Measurements from ENCODE around the gene TACR1. TPM values are rescaled to one million over a fixed set of nuclear protein-coding genes. Genes with fewer than 3 reads are reported as not detected.

Gene TACR1
- total and polyA plus RNA-seq, 2 experiments from 2014 or later, result 0.13 to 0.19 TPM

GRCh38 chr2:75108937-75109482, 90.3 kb downstream of the TACR1 start:
- Histone ChIP-seq H3K4me2 (no peak overlapping the region), H2AFZ (no peak overlapping the region), H3K36me3 (replicated peaks; ENCODE audit: insufficient read depth, low read depth) (no peaks in the 10 kb centered on the region), H3K9me3 (ENCODE audit: low read depth) (no peaks in the 10 kb centered on the region), H3K27ac (no peak overlapping the region), H3K27me3 (no peaks in the 10 kb centered on the region), H4K20me1 (ENCODE audit: insufficient read depth, poor library complexity, severe bottlenecking) (no peaks in the 10 kb centered on the region), H3K4me1 (ENCODE audit: insufficient read depth) (no peaks in the 10 kb centered on the region), H3K79me2 (no peaks in the 10 kb centered on the region), H3K4me3 (no peak overlapping the region), H3K9me2 (replicated peaks; ENCODE audit: insufficient read depth) (no peaks in the 10 kb centered on the region)
- WGBS (ENCODE audit: low lambda C conversion rate, missing lambda C conversion rate), result 81% methylated on average over 9 of the region's 9 CpGs
- DNase-seq (ENCODE audit: low spot score), result no peak
- TF ChIP-seq EZH2phosphoT487 (IDR thresholded peaks at IDR 0.05; ENCODE audit: low read depth, severe bottlenecking, unreplicated experiment), result no peak
- no peak for TF ChIP-seq EZH2 (IDR thresholded peaks at IDR 0.05; ENCODE audit: borderline replicate concordance)
- TF ChIP-seq, protein P1, sequence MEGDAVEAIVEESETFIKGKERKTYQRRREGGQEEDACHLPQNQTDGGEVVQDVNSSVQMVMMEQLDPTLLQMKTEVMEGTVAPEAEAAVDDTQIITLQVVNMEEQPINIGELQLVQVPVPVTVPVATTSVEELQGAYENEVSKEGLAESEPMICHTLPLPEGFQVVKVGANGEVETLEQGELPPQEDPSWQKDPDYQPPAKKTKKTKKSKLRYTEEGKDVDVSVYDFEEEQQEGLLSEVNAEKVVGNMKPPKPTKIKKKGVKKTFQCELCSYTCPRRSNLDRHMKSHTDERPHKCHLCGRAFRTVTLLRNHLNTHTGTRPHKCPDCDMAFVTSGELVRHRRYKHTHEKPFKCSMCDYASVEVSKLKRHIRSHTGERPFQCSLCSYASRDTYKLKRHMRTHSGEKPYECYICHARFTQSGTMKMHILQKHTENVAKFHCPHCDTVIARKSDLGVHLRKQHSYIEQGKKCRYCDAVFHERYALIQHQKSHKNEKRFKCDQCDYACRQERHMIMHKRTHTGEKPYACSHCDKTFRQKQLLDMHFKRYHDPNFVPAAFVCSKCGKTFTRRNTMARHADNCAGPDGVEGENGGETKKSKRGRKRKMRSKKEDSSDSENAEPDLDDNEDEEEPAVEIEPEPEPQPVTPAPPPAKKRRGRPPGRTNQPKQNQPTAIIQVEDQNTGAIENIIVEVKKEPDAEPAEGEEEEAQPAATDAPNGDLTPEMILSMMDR (IDR thresholded peaks at IDR 0.05; ENCODE audit: poor library complexity), result no peak

GRCh38 chr2:75102011-75102410, 97.3 kb downstream of the TACR1 start:
- 93% methylated on average over 4 of the region's 4 CpGs for WGBS (ENCODE audit: low lambda C conversion rate, missing lambda C conversion rate)
- no peaks in the 10 kb centered on the region for H4K20me1 ChIP-seq (ENCODE audit: insufficient read depth, poor library complexity, severe bottlenecking)
- H3K27me3 ChIP-seq, result no peaks in the 10 kb centered on the region
- H3K4me3 ChIP-seq, result no peak overlapping the region
- no peaks in the 10 kb centered on the region for H3K4me1 ChIP-seq (ENCODE audit: insufficient read depth)
- no peaks in the 10 kb centered on the region for H3K79me2 ChIP-seq
- H3K36me3 ChIP-seq (replicated peaks; ENCODE audit: insufficient read depth, low read depth), result no peaks in the 10 kb centered on the region
- no peak for DNase-seq (ENCODE audit: low spot score)
- TF ChIP-seq EZH2 (IDR thresholded peaks at IDR 0.05; ENCODE audit: borderline replicate concordance) (no peak), EZH2phosphoT487 (IDR thresholded peaks at IDR 0.05; ENCODE audit: low read depth, severe bottlenecking, unreplicated experiment) (no peak)
- TF ChIP-seq, protein P1 (IDR thresholded peaks at IDR 0.05; ENCODE audit: poor library complexity), result no peak
- no peaks in the 10 kb centered on the region for H3K9me2 ChIP-seq (replicated peaks; ENCODE audit: insufficient read depth)
- H3K27ac ChIP-seq, result no peak overlapping the region
- H3K4me2 ChIP-seq, result no peak overlapping the region
- no peak overlapping the region for H2AFZ ChIP-seq
- H3K9me3 ChIP-seq (ENCODE audit: low read depth), result no peaks in the 10 kb centered on the region

DNA sequence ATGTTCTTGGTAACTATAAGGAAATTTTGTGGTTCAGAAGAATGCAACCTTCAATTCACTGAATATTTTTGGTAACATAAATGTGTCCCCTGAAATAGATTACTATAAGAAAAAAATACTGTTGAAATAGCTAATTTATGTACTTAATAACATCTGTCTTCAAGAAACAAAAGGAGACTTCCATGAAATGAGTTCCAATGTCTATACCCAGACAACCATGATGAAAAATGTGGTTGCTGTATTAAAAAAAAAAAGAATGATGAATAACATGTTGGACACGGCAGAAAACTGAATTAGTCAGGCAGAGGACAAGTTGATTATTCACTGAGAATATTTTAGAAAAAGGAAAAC, 98.5 kb downstream of the TACR1 start:
- H3K27me3 ChIP-seq, result no peaks in the 10 kb centered on the region
- no peak overlapping the region for H3K4me2 ChIP-seq
- H4K20me1 ChIP-seq (ENCODE audit: insufficient read depth, poor library complexity, severe bottlenecking), result no peaks in the 10 kb centered on the region
- H3K4me1 ChIP-seq (ENCODE audit: insufficient read depth), result peaks cover 4% of the 10 kb centered on the region
- no peak for TF ChIP-seq EZH2phosphoT487 (IDR thresholded peaks at IDR 0.05; ENCODE audit: low read depth, severe bottlenecking, unreplicated experiment)
- TF ChIP-seq, protein P1 (IDR thresholded peaks at IDR 0.05; ENCODE audit: poor library complexity), result no peak
- TF ChIP-seq EZH2 (IDR thresholded peaks at IDR 0.05; ENCODE audit: borderline replicate concordance), result no peak
- H2AFZ ChIP-seq, result no peak overlapping the region
- WGBS (ENCODE audit: low lambda C conversion rate, missing lambda C conversion rate), result 71% methylated on average over 1 of the region's 1 CpG
- no peaks in the 10 kb centered on the region for H3K9me2 ChIP-seq (replicated peaks; ENCODE audit: insufficient read depth)
- no peaks in the 10 kb centered on the region for H3K79me2 ChIP-seq
- H3K4me3 ChIP-seq, result no peak overlapping the region
- DNase-seq (ENCODE audit: low spot score), result no peak
- no peaks in the 10 kb centered on the region for H3K36me3 ChIP-seq (replicated peaks; ENCODE audit: insufficient read depth, low read depth)
- no peaks in the 10 kb centered on the region for H3K9me3 ChIP-seq (ENCODE audit: low read depth)
- no peak overlapping the region for H3K27ac ChIP-seq
